ENCODE results near the gene RALGAPA1.

GRCh38 chr14:35549551-35549950 is 259.5 kb downstream of the RALGAPA1 start:
- TF ChIP-seq CTCF (IDR thresholded peaks at IDR 0.05) (no peak), EP300 (IDR thresholded peaks at IDR 0.05) (no peak), POLR2AphosphoS5 (IDR thresholded peaks at IDR 0.05) (no peak), POLR2A (IDR thresholded peaks at IDR 0.05) (no peak)

All from stomach (tissue), 4 donors.